Endometrium (tissue), 2 donors: ENCODE measurements around the gene CD93.

Source experiments
- FAIRE-seq: peaks from 2 replicates; lab custom pipeline; 2012; peaks lifted over from hg19 to GRCh38; lab: Jason Lieb, UNC
- donor health status: control.
- donor health status: control.

The CD93 gene

GRCh38 chr20:23083553-23084220, 2.4 kb downstream of the CD93 start:
- FAIRE-seq: no peak

GRCh38 chr20:23082846-23083552, 3.1 kb downstream of the CD93 start:
- FAIRE-seq: no peak

GRCh38 chr20:23081263-23081819, 4.8 kb downstream of the CD93 start:
- no peak for FAIRE-seq

GRCh38 chr20:23080521-23080920, 5.6 kb downstream of the CD93 start:
- FAIRE-seq: no peak

- no peak for FAIRE-seq
These were observed 6.2 kb downstream of the CD93 start for GRCh38 chr20:23079926-23080325.

- no peak for FAIRE-seq
These were observed 7.1 kb downstream of the CD93 start for GRCh38 chr20:23079016-23079351.

- no peak for FAIRE-seq
These were observed 7.6 kb downstream of the CD93 start for GRCh38 chr20:23078351-23079015.

GRCh38 chr20:23077277-23077676, 8.8 kb downstream of the CD93 start:
- FAIRE-seq: no peak

GRCh38 chr20:23074052-23074451, 12.1 kb downstream of the CD93 start:
- FAIRE-seq: no peak

- FAIRE-seq: no peak
These were observed 13.1 kb downstream of the CD93 start for GRCh38 chr20:23072892-23073586.

- FAIRE-seq: no peak
These were observed 14.1 kb downstream of the CD93 start for GRCh38 chr20:23071996-23072395.

- FAIRE-seq: no peak
These were observed 14.7 kb downstream of the CD93 start for GRCh38 chr20:23071398-23071797.

- FAIRE-seq: no peak
These were observed 17.0 kb downstream of the CD93 start for GRCh38 chr20:23069108-23069507.

GRCh38 chr20:23068283-23068682, 17.8 kb downstream of the CD93 start:
- no peak for FAIRE-seq

GRCh38 chr20:23066772-23067171, 19.4 kb downstream of the CD93 start:
- FAIRE-seq: no peak

- FAIRE-seq: no peak
These were observed 20.6 kb downstream of the CD93 start for GRCh38 chr20:23065266-23066201.

- FAIRE-seq: no peak
These were observed 22.5 kb downstream of the CD93 start for GRCh38 chr20:23063581-23063980.

- FAIRE-seq: no peak
These were observed 23.0 kb downstream of the CD93 start for GRCh38 chr20:23063168-23063567.

- no peak for FAIRE-seq
These were observed 23.5 kb downstream of the CD93 start for GRCh38 chr20:23062632-23063031.

- FAIRE-seq: peak; percentile 77
These were observed 24.2 kb downstream of the CD93 start for GRCh38 chr20:23061734-23062561.

- no peak for FAIRE-seq
These were observed 24.9 kb downstream of the CD93 start for GRCh38 chr20:23061262-23061661.
